ENCODE results near the gene RFC4.

DNA sequence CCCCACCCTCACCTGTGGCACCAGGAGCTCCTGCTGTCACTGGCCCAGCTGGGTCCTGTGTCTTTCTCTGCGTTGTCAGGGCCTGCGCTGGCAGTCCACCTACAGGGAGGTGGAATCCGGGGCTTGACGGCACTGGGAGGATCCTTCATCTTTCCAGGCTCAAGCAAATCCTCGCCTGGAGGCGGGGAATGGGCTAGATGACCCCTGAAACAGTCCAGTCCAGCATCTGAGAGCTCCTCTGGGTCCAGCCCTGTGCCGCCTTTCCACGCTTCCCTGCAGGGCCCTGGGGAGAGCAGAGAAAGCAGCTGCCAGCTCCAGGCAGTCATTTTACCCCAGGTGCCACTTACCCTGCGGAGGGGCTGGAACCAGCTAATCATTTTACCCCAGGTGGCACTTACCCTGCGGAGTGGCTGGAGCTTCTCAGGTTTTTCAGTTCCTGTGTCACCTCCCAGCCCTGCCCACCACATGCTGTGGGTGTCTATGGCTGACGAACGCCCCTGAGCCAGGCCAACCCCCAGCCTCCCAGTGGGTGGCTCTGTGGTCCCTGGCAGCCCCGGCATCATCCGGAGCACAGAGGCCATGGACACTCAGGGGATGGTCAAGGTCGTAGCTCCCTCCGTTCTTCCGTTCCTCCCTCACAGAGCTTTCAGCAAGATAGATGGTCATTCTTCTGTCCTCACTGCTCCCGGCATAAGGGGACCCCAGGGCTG is 18.3 kb upstream of the RFC4 start:
- TF ChIP-seq, protein P1, sequence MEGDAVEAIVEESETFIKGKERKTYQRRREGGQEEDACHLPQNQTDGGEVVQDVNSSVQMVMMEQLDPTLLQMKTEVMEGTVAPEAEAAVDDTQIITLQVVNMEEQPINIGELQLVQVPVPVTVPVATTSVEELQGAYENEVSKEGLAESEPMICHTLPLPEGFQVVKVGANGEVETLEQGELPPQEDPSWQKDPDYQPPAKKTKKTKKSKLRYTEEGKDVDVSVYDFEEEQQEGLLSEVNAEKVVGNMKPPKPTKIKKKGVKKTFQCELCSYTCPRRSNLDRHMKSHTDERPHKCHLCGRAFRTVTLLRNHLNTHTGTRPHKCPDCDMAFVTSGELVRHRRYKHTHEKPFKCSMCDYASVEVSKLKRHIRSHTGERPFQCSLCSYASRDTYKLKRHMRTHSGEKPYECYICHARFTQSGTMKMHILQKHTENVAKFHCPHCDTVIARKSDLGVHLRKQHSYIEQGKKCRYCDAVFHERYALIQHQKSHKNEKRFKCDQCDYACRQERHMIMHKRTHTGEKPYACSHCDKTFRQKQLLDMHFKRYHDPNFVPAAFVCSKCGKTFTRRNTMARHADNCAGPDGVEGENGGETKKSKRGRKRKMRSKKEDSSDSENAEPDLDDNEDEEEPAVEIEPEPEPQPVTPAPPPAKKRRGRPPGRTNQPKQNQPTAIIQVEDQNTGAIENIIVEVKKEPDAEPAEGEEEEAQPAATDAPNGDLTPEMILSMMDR (IDR thresholded peaks at IDR 0.05; ENCODE audit: low read length), result no peak
- TF ChIP-seq EZH2 (IDR thresholded peaks at IDR 0.05; ENCODE audit: borderline replicate concordance, low read length), result no peak

All from OCI-LY1 (cell line).